IMR-90 (cell line): ENCODE results near the gene CEP295NL. TPM values are rescaled to one million over a fixed set of nuclear protein-coding genes. Genes with fewer than 3 reads are reported as not detected.

Experiments used
- ATAC-seq: fragments of 200-7000 bp; cut with Tn5 transposase; 2 replicates; pipeline ENCODE4 v1.9.1; 2020; ENCODE audit warnings: low read depth, mild to moderate bottlenecking, moderate library complexity
- BruUV-seq: library from RNA; stranded (reverse); fragments of 400-500 nt; replicated peaks from 2 replicates; lab custom pipeline; 2021; lab: Mats Ljungman, UMichigan
- CTCF ChIA-PET: fragments of 300-600 bp; formaldehyde crosslinking; extraction: SDS; loops from one replicate; lab custom pipeline; 2021; ENCODE audit warnings: antibody characterized with exemption; lab: Yijun Ruan, JAX
- POLR2A ChIA-PET: fragments of 300-600 bp; sonication (Branson Sonifier 250); formaldehyde crosslinking; loops from one replicate; lab custom pipeline; 2022; ENCODE audit warnings: antibody characterized with exemption; ENCODE audit not compliant: unreplicated experiment; lab: Charles Lee
- DNase-seq: peaks from one replicate; pipeline ENCODE4 v3.0.0; 2013
- H2AFZ ChIP-seq: replicated peaks from 2 replicates; pipeline ENCODE3; 2013; ENCODE audit warnings: low read length, mild to moderate bottlenecking; ENCODE audit not compliant: poor library complexity
- H2AK5ac ChIP-seq: 2 replicates; pipeline ENCODE4 v1.6.1; 2013; ENCODE audit warnings: low read depth, low read length, inconsistent platforms
- H2AK9ac ChIP-seq: replicated peaks from 2 replicates; pipeline ENCODE3; 2013; ENCODE audit warnings: mild to moderate bottlenecking, low read depth, low read length, moderate library complexity; ENCODE audit not compliant: poor library complexity
- H2BK120ac ChIP-seq: 2 replicates; pipeline ENCODE4 v1.6.1; 2013; ENCODE audit warnings: low read depth, low read length, inconsistent platforms
- H2BK15ac ChIP-seq: 3 replicates; pipeline ENCODE4 v1.6.1; 2013; ENCODE audit warnings: low read depth, low read length, inconsistent platforms
- H2BK20ac ChIP-seq: 2 replicates; pipeline ENCODE4 v1.6.1; 2013; ENCODE audit warnings: low read depth, mild to moderate bottlenecking, inconsistent platforms, low read length, moderate library complexity
- H2BK5ac ChIP-seq: 2 replicates; pipeline ENCODE4 v1.6.1; 2013; ENCODE audit warnings: mild to moderate bottlenecking, low read depth, low read length, inconsistent platforms; ENCODE audit not compliant: poor library complexity, severe bottlenecking
- H3K14ac ChIP-seq: replicated peaks from 2 replicates; pipeline ENCODE4 v1.6.1; 2013; ENCODE audit warnings: low read depth, low read length, inconsistent platforms
- H3K18ac ChIP-seq: 2 replicates; pipeline ENCODE4 v1.6.1; 2013; ENCODE audit warnings: low read depth, low read length, control low read depth
- H3K23ac ChIP-seq: 2 replicates; pipeline ENCODE4 v1.6.1; 2013; ENCODE audit warnings: low read depth, low read length, inconsistent platforms
- H3K27ac ChIP-seq: 2 replicates; pipeline ENCODE4 v1.5.1; 2013; ENCODE audit warnings: mild to moderate bottlenecking, control low read depth, low read length; ENCODE audit not compliant: insufficient read depth
- H3K27me3 ChIP-seq: 2 replicates; pipeline ENCODE4 v1.6.1; 2013; ENCODE audit warnings: low read length; ENCODE audit not compliant: control insufficient read depth, insufficient read depth
- H3K36me3 ChIP-seq: 2 replicates; pipeline ENCODE4 v1.6.1; 2013; ENCODE audit warnings: low read length, mixed read lengths; ENCODE audit not compliant: control insufficient read depth, insufficient read depth
- H3K4ac ChIP-seq: 2 replicates; pipeline ENCODE4 v1.6.1; 2013; ENCODE audit warnings: low read depth, low read length, inconsistent platforms
- H3K4me1 ChIP-seq: 2 replicates; pipeline ENCODE4 v1.6.1; 2013; ENCODE audit warnings: low read length, mixed read lengths; ENCODE audit not compliant: control insufficient read depth, insufficient read depth
- H3K4me2 ChIP-seq: 2 replicates; pipeline ENCODE4 v1.6.1; 2013; ENCODE audit warnings: low read depth, mild to moderate bottlenecking, control low read depth, low read length, moderate library complexity
- H3K4me3 ChIP-seq: 2 replicates; pipeline ENCODE4 v1.5.1; 2013; ENCODE audit warnings: low read depth, mild to moderate bottlenecking, control low read depth, low read length, moderate library complexity; ENCODE audit not compliant: insufficient read depth
- H3K56ac ChIP-seq: 2 replicates; pipeline ENCODE4 v1.6.1; 2013; ENCODE audit warnings: low read length, inconsistent platforms; ENCODE audit not compliant: insufficient read depth; ENCODE audit errors: extremely low read depth
- H3K79me1 ChIP-seq, 2 experiments: 2 replicates each; pipeline ENCODE4 v1.6.1; 2013; ENCODE audit warnings: low read length in 2 of 2, inconsistent platforms in 1 of 2, low read depth in 1 of 2
- H3K9ac ChIP-seq: 2 replicates; pipeline ENCODE4 v1.6.1; 2013; ENCODE audit warnings: low read depth, low read length, control low read depth
- H3K9me1 ChIP-seq: 2 replicates; pipeline ENCODE4 v1.6.1; 2013; ENCODE audit warnings: low read length, inconsistent platforms; ENCODE audit not compliant: insufficient read depth
- H3K9me3 ChIP-seq: 2 replicates; pipeline ENCODE4 v1.6.1; 2013; ENCODE audit warnings: low read length; ENCODE audit not compliant: control insufficient read depth, insufficient read depth
- H4K20me1 ChIP-seq: 2 replicates; pipeline ENCODE4 v1.6.1; 2013; ENCODE audit warnings: low read length, inconsistent platforms; ENCODE audit not compliant: insufficient read depth
- H4K5ac ChIP-seq: 2 replicates; pipeline ENCODE4 v1.6.1; 2013; ENCODE audit warnings: mild to moderate bottlenecking, low read depth, low read length, control low read depth
- H4K8ac ChIP-seq, 2 experiments: 2 replicates each; pipeline ENCODE4 v1.6.1; 2013; ENCODE audit warnings: low read depth in 2 of 2, low read length in 2 of 2, control low read depth in 1 of 2, inconsistent platforms in 1 of 2
- H4K91ac ChIP-seq: 2 replicates; pipeline ENCODE4 v1.6.1; 2013; ENCODE audit warnings: low read depth, low read length, inconsistent platforms; ENCODE audit not compliant: insufficient read depth
- CEBPB ChIP-seq: IDR thresholded peaks from 2 replicates; pipeline ENCODE4 v1.6.1; 2012; ENCODE audit warnings: low read depth, low read length, improper control_type of control experiment
- RFX5 ChIP-seq: IDR thresholded peaks from 2 replicates; pipeline ENCODE4 v1.8.0; 2012; ENCODE audit warnings: low read depth, mild to moderate bottlenecking, low read length, moderate library complexity
- WGBS, 2 experiments: methylation state at CpG; one replicate each; pipeline versions ENCODE4 v1.1.5 to v1.1.7; 2013; ENCODE audit warnings: missing lambda C conversion rate in 2 of 2; ENCODE audit not compliant: insufficient read length in 1 of 2; ENCODE audit errors: extremely low coverage in 2 of 2; 5-methylcytosine and 5-hydroxymethylcytosine counted together
- dilution Hi-C: fragments of 300-500 bp; cut with HindIII; formaldehyde crosslinking; loops from one replicate; pipeline ENCODE4 v1.14.3; 2018; ENCODE audit warnings: low sequenced_read_pairs; ENCODE audit not compliant: unreplicated experiment
- in situ Hi-C: fragments of 300-500 bp; cut with MboI; formaldehyde crosslinking; loops from 3 replicates; pipeline ENCODE4 v1.14.3; 2019; ENCODE audit warnings: low sequenced_read_pairs, inconsistent platforms, mixed read lengths
- intact Hi-C: fragments of 100-400 bp; cut with micrococcal nuclease; formaldehyde crosslinking; loops from 2 replicates; pipeline ENCODE4 v1.10.0; 2022
- polyA plus RNA-seq, 3 experiments: library from polyadenylated mRNA; depleted of rRNA; stranded (reverse); fragments of >200 nt; gene quantifications; 2 replicates each; pipeline ENCODE4 v1.2.3, GENCODE V29; 2012; ENCODE audit warnings: low replicate concordance in 1 of 3
- total RNA-seq: library from RNA; depleted of rRNA; stranded (reverse); fragments of >200 nt; gene quantifications from 2 replicates; pipeline ENCODE4 v1.2.3, GENCODE V29; 2012

CEP295NL gene
- total and polyA plus RNA-seq, 2 of the 4 experiments (the other 2 are of a cell fraction), result 0.31 to 0.72 TPM

- peak overlapping the region; percentile 82 for H2BK5ac ChIP-seq
- no peaks in the 10 kb centered on the region for H3K27me3 ChIP-seq
- H3K27ac ChIP-seq, result no peak overlapping the region
- ATAC-seq (no peak), DNase-seq (no peak)
- H4K91ac ChIP-seq, result 0 out of 2 replicates have a peak overlapping the region, but pooled peaks have one; percentile 84
- H4K5ac ChIP-seq, result peak overlapping the region; percentile 85; the same call in 1 of the 2 replicates
- peaks cover 35 to 84% of the 10 kb centered on the region in 2 experiments for H3K79me1 ChIP-seq
- H3K18ac ChIP-seq, result no peak overlapping the region
- ChIA-PET CTCF (interaction anchor here (0.9 kb wide), 1 partner anchor 96 kb away, joined by 6 read pairs; no protein-coding TSS in a partner anchor), POLR2A (no interaction called here)
- H2BK15ac ChIP-seq, result peak overlapping the region; percentile 46; the same call in 1 of the 3 replicates
- dilution Hi-C loops (no loop called here), intact Hi-C loops (no loop called here), in situ Hi-C loops (no loop called here)
- peaks cover 40% of the 10 kb centered on the region for H3K4me1 ChIP-seq
- 89% methylated on average over 3 of the region's 7 CpGs; no CpG with 5 or more reads in 1 of the 2 experiments for WGBS, 2 experiments
- peak overlapping the region; percentile 97 for H2AK9ac ChIP-seq
- H3K9ac ChIP-seq, result no peak overlapping the region
- H2AK5ac ChIP-seq, result peak overlapping the region; percentile 90
- peaks cover 49% of the 10 kb centered on the region for H3K9me1 ChIP-seq
- TF ChIP-seq CEBPB (peak; percentile 32; the same call in 1 of the 2 replicates), RFX5 (no peak)
- peak overlapping the region; percentile 73 for H3K14ac ChIP-seq
- peak overlapping the region in 1 of 2 experiments; percentile 73; a peak in 1 of 4 replicates for H4K8ac ChIP-seq
- no peak overlapping the region for H2BK20ac ChIP-seq
- BruUV-seq, result no TSS peak
- H2BK120ac ChIP-seq, result peak overlapping the region; percentile 40; the same call in 1 of the 2 replicates
- H2AFZ ChIP-seq, result peak overlapping the region; percentile 37
- no peak overlapping the region for H3K4me3 ChIP-seq
- H3K23ac ChIP-seq, result no peak overlapping the region
- peaks cover 41% of the 10 kb centered on the region for H4K20me1 ChIP-seq
- H3K4ac ChIP-seq, result peak overlapping the region; percentile 67; the same call in 1 of the 2 replicates
- H3K56ac ChIP-seq, result no peak overlapping the region
- H3K9me3 ChIP-seq, result no peaks in the 10 kb centered on the region
- peaks cover 25% of the 10 kb centered on the region for H3K36me3 ChIP-seq
- H3K4me2 ChIP-seq, result no peak overlapping the region
These were observed 26.9 kb downstream of the CEP295NL start for GRCh38 chr17:78876094-78876597.
